RPMI7951 (cell line): ENCODE data around the gene PARN. TPM values are rescaled to one million over a fixed set of nuclear protein-coding genes. Genes with fewer than 3 reads are reported as not detected.
A peak's percentile ranks its signal among the peaks of the same experiment; 100 is the strongest.
"Not testable (repeated sequence)": the region's sequence is repeated elsewhere in the genome, so short reads cannot be mapped to it uniquely, and the experiment has no call there.

Experiments
- DNase-seq: peaks from one replicate; pipeline ENCODE4 v3.0.0-alpha.2; 2012; ENCODE audit warnings: low read depth
- total RNA-seq: library from RNA; depleted of rRNA; stranded (reverse); fragments of >200 nt; shearing (Covaris generic); gene quantifications from 2 replicates; pipeline ENCODE4 v1.2.3, GENCODE V29; 2014; rRNA removed

Gene PARN
- total RNA-seq = 23.8 and 25.4 TPM in 2 replicates

GRCh38 chr16:14629919-14630619 is at the start of gene PARN:
Gene PARN (minus strand): TSS chr16:14630260. CDS start chr16:14630125, 135 bp downstream.
- peak; percentile 96 for DNase-seq

GRCh38 chr16:14678748-14679497 is 48.9 kb upstream of the PARN start:
- DNase-seq = no peak

GRCh38 chr16:14677627-14678026 is 47.6 kb upstream of the PARN start:
- DNase-seq = no peak

- no peak for DNase-seq
Measured at GRCh38 chr16:14676633-14677032, 46.6 kb upstream of the PARN start.

- no peak for DNase-seq
Measured at GRCh38 chr16:14672403-14672971, 42.4 kb upstream of the PARN start.

- peak; percentile 1 for DNase-seq
Measured at GRCh38 chr16:14669776-14670175, 39.7 kb upstream of the PARN start.

GRCh38 chr16:14668556-14669223 is 38.6 kb upstream of the PARN start:
- no peak for DNase-seq

- DNase-seq = no peak
Measured at GRCh38 chr16:14667347-14668266, 37.5 kb upstream of the PARN start.

GRCh38 chr16:14658063-14658462 is 28.0 kb upstream of the PARN start:
- DNase-seq = peak; percentile 9

GRCh38 chr16:14652726-14653125 is 22.7 kb upstream of the PARN start:
- no peak for DNase-seq

- no peak for DNase-seq
Measured at GRCh38 chr16:14650629-14651028, 20.6 kb upstream of the PARN start.

GRCh38 chr16:14649816-14650215 is 19.8 kb upstream of the PARN start:
- no peak for DNase-seq

- no peak for DNase-seq
Measured at GRCh38 chr16:14641926-14642325, 11.9 kb upstream of the PARN start.

GRCh38 chr16:14641206-14641605 is 11.1 kb upstream of the PARN start:
- no peak for DNase-seq

- DNase-seq = no peak
Measured at GRCh38 chr16:14640538-14640937, 10.5 kb upstream of the PARN start.

- not testable (repeated sequence) for DNase-seq
Measured at GRCh38 chr16:14636951-14637240, 6.8 kb upstream of the PARN start.

GRCh38 chr16:14636179-14636950 is 6.3 kb upstream of the PARN start:
- DNase-seq = not testable (repeated sequence)

GRCh38 chr16:14635395-14636165 is 5.5 kb upstream of the PARN start:
- no peak for DNase-seq

- DNase-seq = no peak
Measured at GRCh38 chr16:14634389-14634725, 4.3 kb upstream of the PARN start.
